ENCODE results near the gene YIPF4.
A peak's percentile ranks its signal among the peaks of the same experiment; 100 is the strongest.
"Not testable (repeated sequence)": the region's sequence is repeated elsewhere in the genome, so short reads cannot be mapped to it uniquely, and the experiment has no call there.

The YIPF4 gene

DNA sequence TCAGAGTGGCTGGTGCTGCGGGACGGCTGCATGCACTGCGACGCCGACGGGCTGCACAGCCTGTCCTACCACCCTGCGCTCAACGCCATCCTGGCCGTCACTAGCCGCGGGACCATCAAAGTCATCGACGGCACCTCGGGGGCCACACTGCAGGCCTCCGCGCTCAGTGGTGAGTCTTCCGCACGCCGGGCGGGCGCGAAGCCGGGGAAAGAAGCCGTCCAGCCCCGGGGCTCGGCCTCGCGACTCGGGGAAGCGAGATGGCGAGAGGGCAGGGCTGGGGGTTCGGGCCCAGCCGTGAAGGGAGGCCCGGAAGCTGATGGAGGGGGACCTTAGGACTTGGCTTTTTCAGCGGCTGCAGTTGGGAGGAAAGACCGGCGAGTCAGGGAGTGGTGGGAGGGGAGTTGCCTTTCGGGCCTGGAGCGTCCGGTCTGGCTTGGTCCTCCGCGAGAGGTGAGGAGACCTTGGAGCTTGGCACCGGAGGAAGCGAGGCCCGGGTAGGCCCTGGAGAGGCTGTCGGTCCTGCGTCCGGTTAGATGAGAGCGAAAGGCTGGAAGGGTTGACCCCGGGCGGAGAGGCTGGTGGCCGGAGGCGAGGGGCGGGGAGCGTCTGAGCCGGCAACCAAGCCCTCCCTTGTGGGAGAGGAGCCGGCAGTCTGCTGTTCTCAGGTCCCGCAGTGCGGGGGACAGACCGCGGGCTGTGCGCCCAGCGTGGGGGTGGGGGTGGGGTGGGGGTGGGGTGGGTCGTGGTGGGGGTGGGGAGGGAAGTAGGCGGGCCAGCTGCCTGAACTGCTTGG, 79.8 kb downstream of the YIPF4 start:
- no peaks in the 10 kb centered on the region for H3K27me3 ChIP-seq (ENCODE audit: control insufficient read depth, insufficient read depth, low read length)
- H3K9ac ChIP-seq (ENCODE audit: low read length) = peak overlapping the region; percentile 95
- peak overlapping the region; percentile 93 for H3K27ac ChIP-seq (ENCODE audit: low read depth, low read length)
- peaks cover 18% of the 10 kb centered on the region for H3K4me1 ChIP-seq (ENCODE audit: control insufficient read depth, insufficient read depth, low read length)
- no peaks in the 10 kb centered on the region for H3K36me3 ChIP-seq (ENCODE audit: control insufficient read depth, insufficient read depth, low read length)
- peak overlapping the region; percentile 99 for H3K4me3 ChIP-seq (ENCODE audit: low read length)

DNA sequence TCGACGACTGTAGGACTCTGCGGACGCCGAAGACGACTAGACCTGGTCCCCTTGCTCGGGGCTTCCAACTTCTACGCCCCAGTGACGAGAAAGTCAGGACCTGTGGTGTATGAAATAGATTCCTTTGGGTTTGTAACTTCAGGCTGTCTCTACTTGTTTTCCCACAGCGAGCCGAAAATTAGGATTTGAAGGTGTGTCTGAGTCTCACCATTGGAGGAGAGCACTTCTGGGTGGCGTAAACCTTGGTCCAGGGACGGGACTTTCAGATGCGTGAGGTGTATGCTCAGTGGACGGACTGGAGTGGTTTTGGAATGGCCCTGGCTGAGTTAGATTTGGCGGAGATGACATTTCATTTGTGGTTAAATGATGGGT, 80.4 kb downstream of the YIPF4 start:
- Histone ChIP-seq H3K4me1 (ENCODE audit: control insufficient read depth, insufficient read depth, low read length) (peaks cover 18% of the 10 kb centered on the region), H3K9ac (ENCODE audit: low read length) (peak overlapping the region; percentile 7), H3K36me3 (ENCODE audit: control insufficient read depth, insufficient read depth, low read length) (no peaks in the 10 kb centered on the region), H3K27me3 (ENCODE audit: control insufficient read depth, insufficient read depth, low read length) (no peaks in the 10 kb centered on the region), H3K27ac (ENCODE audit: low read depth, low read length) (peak overlapping the region; percentile 93), H3K4me3 (ENCODE audit: low read length) (peak overlapping the region; percentile 99)

DNA sequence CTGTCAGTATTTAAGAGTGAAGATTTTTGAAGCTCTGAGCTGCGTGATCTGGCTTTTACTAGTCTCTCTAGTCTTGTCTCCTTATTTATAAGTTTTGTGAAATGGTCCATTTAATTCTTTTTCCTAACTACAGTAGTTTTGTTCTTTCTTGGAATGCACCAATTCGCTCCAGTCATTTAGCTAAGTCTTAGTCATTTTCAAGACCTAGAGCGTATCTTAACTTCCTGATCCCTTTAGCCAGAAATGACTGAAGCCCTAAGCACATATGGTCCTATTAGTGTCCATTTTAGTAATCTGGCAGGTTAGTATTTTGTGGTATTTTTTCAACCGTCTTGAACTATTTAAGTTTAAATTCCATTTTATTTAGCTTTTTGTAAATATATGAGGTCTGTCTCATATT, 82.7 kb downstream of the YIPF4 start:
- Histone ChIP-seq H3K27ac (ENCODE audit: low read depth, low read length) (no peak overlapping the region), H3K9ac (ENCODE audit: low read length) (no peak overlapping the region), H3K27me3 (ENCODE audit: control insufficient read depth, insufficient read depth, low read length) (no peaks in the 10 kb centered on the region), H3K4me3 (ENCODE audit: low read length) (no peak overlapping the region), H3K36me3 (ENCODE audit: control insufficient read depth, insufficient read depth, low read length) (no peaks in the 10 kb centered on the region), H3K4me1 (ENCODE audit: control insufficient read depth, insufficient read depth, low read length) (peaks cover 21% of the 10 kb centered on the region)

DNA sequence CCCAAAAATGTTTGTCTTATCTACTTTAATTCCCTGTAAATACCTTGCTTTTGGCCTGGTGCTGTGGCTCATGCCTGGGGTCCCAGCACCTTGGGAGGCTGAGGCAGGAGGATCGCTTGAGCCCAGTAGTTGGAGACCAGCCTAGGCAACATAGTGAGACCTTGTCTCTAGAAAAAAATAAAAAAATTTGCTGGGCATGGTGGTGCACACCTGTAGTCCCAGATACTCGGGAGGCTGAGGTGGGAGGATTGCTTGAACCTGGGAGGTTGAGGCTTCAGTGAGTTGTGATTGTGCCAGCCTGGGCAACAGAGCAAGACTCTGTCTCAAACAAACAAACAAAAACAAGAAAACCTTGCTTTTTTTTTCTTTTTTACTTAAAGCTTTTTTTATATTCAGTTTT, 85.3 kb downstream of the YIPF4 start:
- not testable (repeated sequence) for H3K4me3 ChIP-seq (ENCODE audit: low read length); H3K36me3 ChIP-seq (ENCODE audit: control insufficient read depth, insufficient read depth, low read length); H3K9ac ChIP-seq (ENCODE audit: low read length); H3K27me3 ChIP-seq (ENCODE audit: control insufficient read depth, insufficient read depth, low read length); H3K27ac ChIP-seq (ENCODE audit: low read depth, low read length)
- H3K4me1 ChIP-seq (ENCODE audit: control insufficient read depth, insufficient read depth, low read length) = peaks cover 21% of the 10 kb centered on the region

DNA sequence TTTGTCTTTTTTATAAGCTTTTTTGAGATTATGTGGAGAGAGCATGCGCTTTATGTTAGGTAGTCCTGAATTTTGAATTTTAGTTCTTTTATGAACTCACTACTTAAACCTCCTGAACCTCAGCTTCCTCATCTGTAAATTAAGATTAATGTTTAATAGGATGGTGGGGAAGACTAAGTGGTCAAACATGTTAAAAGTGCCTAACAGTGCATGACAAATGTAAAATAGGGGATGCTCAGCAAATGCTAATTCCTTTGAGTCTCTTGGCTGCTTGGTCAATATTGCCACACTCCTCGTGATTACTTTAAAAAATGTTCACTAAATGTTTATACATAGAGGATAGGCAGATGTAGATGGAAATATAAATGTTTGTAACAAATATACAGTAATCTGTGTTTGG, 85.9 kb downstream of the YIPF4 start:
- Histone ChIP-seq H3K4me3 (ENCODE audit: low read length) (no peak overlapping the region), H3K9ac (ENCODE audit: low read length) (no peak overlapping the region), H3K4me1 (ENCODE audit: control insufficient read depth, insufficient read depth, low read length) (peaks cover 15% of the 10 kb centered on the region), H3K27me3 (ENCODE audit: control insufficient read depth, insufficient read depth, low read length) (no peaks in the 10 kb centered on the region), H3K27ac (ENCODE audit: low read depth, low read length) (no peak overlapping the region), H3K36me3 (ENCODE audit: control insufficient read depth, insufficient read depth, low read length) (no peaks in the 10 kb centered on the region)

DNA sequence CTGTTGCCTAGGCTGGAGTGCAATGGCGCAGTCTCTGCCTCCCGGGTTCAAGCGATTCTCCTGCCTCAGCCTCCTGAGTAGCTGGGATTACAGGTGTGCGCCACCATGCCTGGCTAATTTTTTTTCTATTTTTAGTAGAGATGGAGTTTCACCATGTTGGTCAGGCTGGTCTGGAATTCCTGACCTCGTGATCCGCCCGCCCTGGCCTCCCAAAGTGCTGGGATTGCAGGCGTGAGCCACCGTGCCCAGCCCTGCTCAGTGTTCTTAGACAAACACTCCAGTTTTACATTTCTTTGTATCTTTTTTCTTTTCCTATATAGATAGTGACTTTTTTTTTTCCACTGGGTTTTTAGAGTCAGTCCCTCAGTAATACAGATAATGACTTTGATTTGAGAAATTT, 86.6 kb downstream of the YIPF4 start:
- not testable (repeated sequence) for H3K4me3 ChIP-seq (ENCODE audit: low read length); H3K27ac ChIP-seq (ENCODE audit: low read depth, low read length); H3K27me3 ChIP-seq (ENCODE audit: control insufficient read depth, insufficient read depth, low read length); H3K9ac ChIP-seq (ENCODE audit: low read length); H3K36me3 ChIP-seq (ENCODE audit: control insufficient read depth, insufficient read depth, low read length)
- H3K4me1 ChIP-seq (ENCODE audit: control insufficient read depth, insufficient read depth, low read length) = peaks cover 11% of the 10 kb centered on the region

DNA sequence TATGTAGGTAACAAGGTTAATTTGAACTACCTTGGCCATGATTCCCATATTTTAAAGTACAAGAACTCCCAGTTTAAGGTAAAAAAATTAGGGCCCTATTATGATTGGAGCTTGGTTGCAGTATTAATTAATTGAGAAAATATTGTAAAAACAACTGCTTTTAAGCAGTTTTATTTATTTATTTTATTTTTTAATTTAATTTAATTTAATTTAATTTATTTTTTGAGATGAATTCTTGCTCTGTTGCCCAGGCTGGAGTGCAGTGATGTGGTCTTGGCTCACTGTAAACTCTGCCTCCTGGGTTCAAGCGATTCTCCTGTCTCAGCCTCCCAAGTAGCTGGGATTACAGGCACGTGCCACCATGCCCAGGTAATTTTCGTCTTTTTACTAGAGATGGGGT, 88.0 kb downstream of the YIPF4 start:
- not testable (repeated sequence) for H3K36me3 ChIP-seq (ENCODE audit: control insufficient read depth, insufficient read depth, low read length); H3K9ac ChIP-seq (ENCODE audit: low read length); H3K4me3 ChIP-seq (ENCODE audit: low read length); H3K27ac ChIP-seq (ENCODE audit: low read depth, low read length); H3K27me3 ChIP-seq (ENCODE audit: control insufficient read depth, insufficient read depth, low read length); H3K4me1 ChIP-seq (ENCODE audit: control insufficient read depth, insufficient read depth, low read length)

All from rectal smooth muscle tissue (tissue), 1 donor.